A673 (cell line): ENCODE results near the gene ALDH3B2. TPM values are rescaled to one million over a fixed set of nuclear protein-coding genes. Genes with fewer than 3 reads are reported as not detected.

ENCODE experiments used
- BruUV-seq: library from RNA; stranded (reverse); fragments of 400-500 nt; replicated peaks from 2 replicates; lab custom pipeline; 2021; lab: Mats Ljungman, UMichigan
- CTCF ChIA-PET: fragments of 300-600 bp; sonication (Branson Sonifier 250); formaldehyde crosslinking; loops from one replicate; lab custom pipeline; 2022; ENCODE audit warnings: antibody characterized with exemption; lab: Charles Lee
- POLR2A ChIA-PET: fragments of 300-600 bp; sonication (Branson Sonifier 250); formaldehyde crosslinking; loops from one replicate; lab custom pipeline; 2022; ENCODE audit warnings: antibody characterized with exemption; ENCODE audit not compliant: low non-redundant PET; lab: Charles Lee
- DNase-seq: peaks from one replicate; pipeline ENCODE4 v3.0.0-alpha.2; 2015; ENCODE audit warnings: low spot score
- H3K27ac ChIP-seq: fragments of 200-600 bp; sonication (generic); 2 replicates; pipeline ENCODE4 v1.5.1; 2016; ENCODE audit warnings: mixed run types, low read depth, mild to moderate bottlenecking, mixed read lengths, antibody characterized with exemption, low read length; ENCODE audit not compliant: poor library complexity, severe bottlenecking
- H3K27me3 ChIP-seq: fragments of 200-600 bp; sonication (generic); replicated peaks from 2 replicates; pipeline ENCODE4 v1.6.1; 2017; ENCODE audit warnings: mixed run types, low read depth, mild to moderate bottlenecking, mixed read lengths, antibody characterized with exemption, low read length; ENCODE audit not compliant: insufficient read depth, poor library complexity
- H3K36me3 ChIP-seq: fragments of 200-600 bp; sonication (generic); 2 replicates; pipeline ENCODE4 v1.6.1; 2016; ENCODE audit warnings: mixed run types, mild to moderate bottlenecking, mixed read lengths, antibody characterized with exemption, low read length; ENCODE audit not compliant: insufficient read depth, poor library complexity, severe bottlenecking
- H3K4me1 ChIP-seq: fragments of 200-600 bp; sonication (generic); 2 replicates; pipeline ENCODE4 v1.6.1; 2017; ENCODE audit warnings: mixed run types, mild to moderate bottlenecking, mixed read lengths, antibody characterized with exemption, low read length; ENCODE audit not compliant: insufficient read depth, poor library complexity, severe bottlenecking
- H3K4me3 ChIP-seq: fragments of 200-600 bp; sonication (generic); 2 replicates; pipeline ENCODE4 v1.5.1; 2016; ENCODE audit warnings: low read depth, mixed run types, mild to moderate bottlenecking, mixed read lengths, low read length; ENCODE audit not compliant: poor library complexity, severe bottlenecking
- H3K9me3 ChIP-seq: fragments of 200-600 bp; sonication (generic); 2 replicates; pipeline ENCODE4 v1.6.1; 2016; ENCODE audit warnings: mixed run types, low read depth, mild to moderate bottlenecking, mixed read lengths, antibody characterized with exemption, low read length; ENCODE audit not compliant: poor library complexity, severe bottlenecking
- EZH2 ChIP-seq: fragments of 200-600 bp; sonication (generic); IDR thresholded peaks from 2 replicates; pipeline ENCODE4 v1.6.1; 2017; ENCODE audit warnings: borderline replicate concordance, low read depth, mild to moderate bottlenecking, mixed read lengths, antibody characterized with exemption, low read length; ENCODE audit not compliant: poor library complexity, severe bottlenecking
- intact Hi-C: fragments of 100-400 bp; cut with micrococcal nuclease; formaldehyde crosslinking; loops from one replicate; pipeline ENCODE4 v1.10.0; 2022; ENCODE audit not compliant: unreplicated experiment
- total RNA-seq: library from RNA; stranded (reverse); gene quantifications from 2 replicates; pipeline ENCODE4 v1.2.3, GENCODE V29; 2021
- TF ChIP-seq, protein P1 (sequence below): fragments of 300-800, 200-600 bp; sonication (generic); conservative IDR thresholded peaks from 2 replicates; pipeline ENCODE4 v1.5.1; 2017; ENCODE audit warnings: low read depth, mild to moderate bottlenecking, antibody characterized with exemption, low read length, moderate library complexity, mixed read lengths

Gene ALDH3B2
- total RNA-seq, 1 experiment from 2014 or later = not detected

GRCh38 chr11:67666303-67666645 is 8.1 kb downstream of the ALDH3B2 start:
- intact Hi-C loops = no loop called here
- H3K36me3 ChIP-seq = no peaks in the 10 kb centered on the region

DNA sequence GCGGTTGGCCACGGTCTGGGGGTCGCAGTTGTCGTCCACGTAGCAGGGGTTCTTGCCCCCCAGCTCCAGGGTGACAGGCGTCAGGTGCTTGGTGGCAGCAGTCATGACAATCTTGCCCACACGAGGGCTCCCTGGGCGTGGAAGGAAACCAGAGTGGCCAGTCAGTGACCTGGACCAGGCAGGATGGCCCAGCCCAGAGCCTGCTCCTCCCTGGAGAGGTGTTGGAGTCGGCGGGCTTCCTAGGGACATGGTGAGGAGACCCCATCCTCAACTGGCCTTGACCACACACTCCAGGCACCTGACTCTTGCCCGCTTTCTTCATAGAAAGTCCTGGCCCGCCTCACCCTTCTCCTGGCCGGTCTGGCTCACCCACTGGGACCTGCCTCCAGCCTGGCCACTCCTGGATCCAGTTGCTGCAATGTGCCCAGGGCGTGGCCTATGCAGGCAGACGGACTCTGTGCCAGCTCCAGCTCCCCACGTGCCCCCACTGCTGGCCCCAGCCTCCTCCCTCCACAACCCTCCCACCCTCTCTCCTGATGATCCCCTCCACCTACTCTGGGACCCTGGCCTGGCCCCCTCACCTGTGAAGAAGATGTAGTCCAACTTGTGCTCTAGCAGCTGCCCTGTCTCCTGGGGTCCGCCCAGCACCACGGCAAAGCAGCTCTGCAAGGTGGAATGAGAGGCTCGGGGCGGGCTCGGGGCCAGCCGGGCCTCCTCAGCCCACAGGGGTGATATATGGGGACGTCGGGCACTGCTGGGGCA is 8.7 kb downstream of the ALDH3B2 start:
- H3K36me3 ChIP-seq = no peaks in the 10 kb centered on the region
- CTCF ChIA-PET = no interaction called here
- intact Hi-C loops = no loop called here
- TF ChIP-seq, protein P1, sequence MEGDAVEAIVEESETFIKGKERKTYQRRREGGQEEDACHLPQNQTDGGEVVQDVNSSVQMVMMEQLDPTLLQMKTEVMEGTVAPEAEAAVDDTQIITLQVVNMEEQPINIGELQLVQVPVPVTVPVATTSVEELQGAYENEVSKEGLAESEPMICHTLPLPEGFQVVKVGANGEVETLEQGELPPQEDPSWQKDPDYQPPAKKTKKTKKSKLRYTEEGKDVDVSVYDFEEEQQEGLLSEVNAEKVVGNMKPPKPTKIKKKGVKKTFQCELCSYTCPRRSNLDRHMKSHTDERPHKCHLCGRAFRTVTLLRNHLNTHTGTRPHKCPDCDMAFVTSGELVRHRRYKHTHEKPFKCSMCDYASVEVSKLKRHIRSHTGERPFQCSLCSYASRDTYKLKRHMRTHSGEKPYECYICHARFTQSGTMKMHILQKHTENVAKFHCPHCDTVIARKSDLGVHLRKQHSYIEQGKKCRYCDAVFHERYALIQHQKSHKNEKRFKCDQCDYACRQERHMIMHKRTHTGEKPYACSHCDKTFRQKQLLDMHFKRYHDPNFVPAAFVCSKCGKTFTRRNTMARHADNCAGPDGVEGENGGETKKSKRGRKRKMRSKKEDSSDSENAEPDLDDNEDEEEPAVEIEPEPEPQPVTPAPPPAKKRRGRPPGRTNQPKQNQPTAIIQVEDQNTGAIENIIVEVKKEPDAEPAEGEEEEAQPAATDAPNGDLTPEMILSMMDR = no peak
- TF ChIP-seq EZH2 = no peak
- H3K9me3 ChIP-seq = no peaks in the 10 kb centered on the region
- H3K27ac ChIP-seq = no peak overlapping the region
- no peak overlapping the region for H3K4me3 ChIP-seq
- H3K27me3 ChIP-seq = no peaks in the 10 kb centered on the region
- BruUV-seq = no TSS peak
- DNase-seq = no peak
- H3K4me1 ChIP-seq = no peaks in the 10 kb centered on the region
- POLR2A ChIA-PET = no interaction called here

More at GRCh38 chr11:67666303-67666645, 8.1 kb downstream of the ALDH3B2 start:
- no TSS peak for BruUV-seq
- Histone ChIP-seq H3K27me3 (no peaks in the 10 kb centered on the region), H3K4me3 (no peak overlapping the region), H3K9me3 (no peaks in the 10 kb centered on the region), H3K4me1 (no peaks in the 10 kb centered on the region), H3K27ac (no peak overlapping the region)
- CTCF ChIA-PET = no interaction called here
- DNase-seq = no peak
- POLR2A ChIA-PET = no interaction called here
- TF ChIP-seq EZH2 = no peak
- TF ChIP-seq, protein P1 = no peak

DNA sequence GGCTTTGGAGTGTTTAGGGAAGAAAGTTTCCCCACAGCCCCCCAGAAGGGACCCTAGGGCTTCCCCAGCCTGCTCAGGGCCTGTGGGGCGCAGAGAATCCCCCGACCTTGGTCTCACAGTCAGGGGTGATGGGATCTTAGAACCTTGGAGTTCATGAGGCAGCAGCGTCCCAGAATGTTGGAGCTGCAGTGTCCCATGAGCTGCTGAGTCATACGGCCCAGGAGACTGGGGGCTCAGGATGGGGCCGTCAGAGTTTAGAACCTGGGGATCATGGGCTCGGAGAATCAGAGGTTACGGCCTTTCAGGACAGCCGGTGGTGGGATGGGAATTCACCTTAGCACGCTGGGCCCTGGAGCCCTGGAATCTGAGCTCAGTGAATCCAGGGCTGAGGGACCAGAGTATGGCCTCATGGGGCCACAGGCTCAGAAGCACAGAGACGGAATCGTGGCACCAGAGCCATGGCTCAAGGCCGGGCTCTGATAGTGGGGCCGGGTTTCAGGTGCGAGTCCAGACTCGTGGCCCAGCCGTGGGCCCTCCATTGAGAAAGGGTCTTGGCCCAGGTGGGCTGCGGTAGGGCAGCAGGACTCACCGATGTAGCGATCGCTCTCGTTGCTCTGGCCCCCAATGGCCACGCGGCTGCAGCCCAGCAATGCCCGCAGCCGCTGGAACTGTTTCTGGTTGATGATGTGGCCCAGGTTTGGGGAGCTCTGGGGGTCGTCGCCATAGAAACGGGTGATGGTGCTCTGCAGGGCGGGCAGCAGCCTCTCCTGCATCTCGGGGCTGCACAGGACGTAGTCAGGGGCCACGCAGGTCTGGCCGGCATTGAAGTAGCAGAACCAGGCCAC is 9.5 kb downstream of the ALDH3B2 start:
- CTCF ChIA-PET = interaction anchor here (0.6 kb wide), 1 partner anchor 896 kb away, joined by 4 read pairs; no protein-coding TSS in a partner anchor
- Histone ChIP-seq H3K4me3 (no peak overlapping the region), H3K9me3 (no peaks in the 10 kb centered on the region), H3K36me3 (no peaks in the 10 kb centered on the region), H3K4me1 (no peaks in the 10 kb centered on the region), H3K27ac (no peak overlapping the region), H3K27me3 (no peaks in the 10 kb centered on the region)
- intact Hi-C loops = no loop called here
- BruUV-seq = no TSS peak
- no peak for TF ChIP-seq EZH2
- TF ChIP-seq, protein P1 = no peak
- DNase-seq = no peak
- POLR2A ChIA-PET = no interaction called here
